K562 (cell line): ENCODE measurements around the gene B3GNT9. TPM values are rescaled to one million over a fixed set of nuclear protein-coding genes. Genes with fewer than 3 reads are reported as not detected.

Source experiments
- ATF3 ChIP-seq, 2 experiments: fragments of 450-650 bp in 1 of 2; sonication (generic) in 1 of 2; formaldehyde crosslinking in 1 of 2; IDR thresholded peaks in 1 of 2; conservative IDR thresholded peaks in 1 of 2; 2 replicates each; pipeline versions ENCODE4 v1.6.1 to v1.8.1; 2016 to 2023; ENCODE audit warnings: mild to moderate bottlenecking in 2 of 2, moderate library complexity in 2 of 2, inconsistent platforms in 1 of 2, missing genetic modification reagents in 1 of 2
- ATF4 ChIP-seq: fragments of 450-650 bp; formaldehyde crosslinking; IDR thresholded peaks from 2 replicates; pipeline ENCODE4 v1.4.0; 2022; ENCODE audit warnings: mild to moderate bottlenecking, moderate library complexity
- CC2D1A ChIP-seq: fragments of 450-650 bp; IDR thresholded peaks from 2 replicates; pipeline ENCODE4 v1.6.1; 2017; ENCODE audit warnings: mild to moderate bottlenecking
- CEBPB ChIP-seq: fragments of 450-650 bp; IDR thresholded peaks from 2 replicates; pipeline ENCODE4 v1.6.1; 2016; ENCODE audit warnings: missing genetic modification characterization, missing compliant biosample characterization
- HMG20A ChIP-seq: fragments of 450-650 bp; formaldehyde crosslinking; conservative IDR thresholded peaks from 2 replicates; pipeline ENCODE4 v1.4.0; 2020; ENCODE audit warnings: mild to moderate bottlenecking, mixed read lengths
- KLF13 ChIP-seq: fragments of 450-650 bp; IDR thresholded peaks from 2 replicates; pipeline ENCODE4 v1.6.1; 2016; ENCODE audit warnings: missing genetic modification characterization, low read depth, mild to moderate bottlenecking, missing compliant biosample characterization, moderate library complexity, borderline replicate concordance
- REST ChIP-seq, 2 experiments: fragments of 450-650 bp; formaldehyde crosslinking in 1 of 2; IDR thresholded peaks; 2 replicates each; pipeline versions ENCODE4 v1.4.0 to v1.6.1; 2014 to 2020; ENCODE audit warnings: mild to moderate bottlenecking in 2 of 2, borderline replicate concordance in 1 of 2, low read depth in 1 of 2
- SMC3 ChIP-seq: conservative IDR thresholded peaks from 2 replicates; pipeline ENCODE4 v1.6.1; 2011; ENCODE audit warnings: low read depth, low read length, improper control_type of control experiment; ENCODE audit not compliant: insufficient read depth
- TAF9B ChIP-seq: fragments of 450-650 bp; IDR thresholded peaks from 2 replicates; pipeline ENCODE4 v1.6.1; 2018; ENCODE audit warnings: mild to moderate bottlenecking; ENCODE audit not compliant: partially characterized antibody
- TCF15 ChIP-seq: fragments of 250-450 bp; sonication (Bioruptor Pico); IDR thresholded peaks from 2 replicates; pipeline ENCODE4 v1.8.0; 2022; ENCODE audit warnings: moderate library complexity, mild to moderate bottlenecking, inconsistent platforms
- XRCC5 ChIP-seq: fragments of 200-400 bp; formaldehyde crosslinking; IDR thresholded peaks from 2 replicates; pipeline ENCODE4 v1.6.1; 2017; ENCODE audit warnings: low read depth, mild to moderate bottlenecking, low read length
- ZNF274 ChIP-seq: IDR thresholded peaks from 2 replicates; pipeline ENCODE4 v1.6.1; 2011; ENCODE audit warnings: low read depth, mild to moderate bottlenecking, low read length, moderate library complexity, borderline replicate concordance
- ZNF431 ChIP-seq: sonication (generic); formaldehyde crosslinking; IDR thresholded peaks from 2 replicates; pipeline ENCODE4 v1.8.0; 2022; ENCODE audit warnings: mild to moderate bottlenecking, missing genetic modification reagents
- ZNF717 ChIP-seq: fragments of 250-450 bp; sonication (Bioruptor Pico); IDR thresholded peaks from 2 replicates; pipeline ENCODE4 v1.5.0; 2021
- polyA plus RNA-seq, 8 experiments: library from polyadenylated mRNA; depleted of rRNA in 4 of 8; stranded (reverse) in 5 of 8; unstranded in 3 of 8; fragments of >200 nt; fragmentation: Nextera tagmentation in 2 of 8; fragmentation: Illumina TruSeq in 1 of 8; extraction: Ambion mirVana in 2 of 8; extraction: Trizol in 1 of 8; gene quantifications; 2 replicates each; pipeline versions ENCODE4 v1.2.1 to v1.2.3, GENCODE V29; 2011 to 2014; ENCODE audit warnings: inconsistent platforms in 1 of 8, missing spikeins in 1 of 8
- total RNA-seq, 7 experiments: library from RNA; depleted of rRNA in 6 of 7; stranded (reverse); fragments of >200 nt in 6 of 7; fragmentation: Illumina TruSeq in 2 of 7; extraction: Trizol in 2 of 7; gene quantifications; 2 replicates each; pipeline versions ENCODE4 v1.2.1 to v1.2.3, GENCODE V29; 2011 to 2021; ENCODE audit warnings: low replicate concordance in 1 of 7

B3GNT9 gene
- total and polyA plus RNA-seq, 9 of the 15 experiments (the other 6 are each of a cell fraction or from before 2014, with no cell fraction given) = 0.01 to 1.8 (median 1.1) TPM; not detected in 1

GRCh38 chr16:67100569-67101310, 50.1 kb downstream of the B3GNT9 start (continued):
- TF ChIP-seq REST (IDR thresholded peaks at IDR 0.05; ENCODE audit: borderline replicate concordance) (peak; percentile 49; the same call in 1 of the 2 replicates), REST (CRISPR knock-in tag; IDR thresholded peaks at IDR 0.05; ENCODE audit: low read depth) (no peak), ZNF431 (CRISPR knock-in tag) (no peak), TCF15 (CRISPR knock-in tag) (no peak), HMG20A (CRISPR knock-in tag) (no peak), CEBPB (tag) (peak; percentile 80), SMC3 (peak; percentile 36; the same call in 1 of the 2 replicates), XRCC5 (no peak), ZNF274 (no peak), ATF4 (peak; percentile 50; the same call in 1 of the 2 replicates), ZNF717 (CRISPR knock-in tag) (no peak), ATF3 (IDR thresholded peaks at IDR 0.05) (peak; percentile 82), ATF3 (CRISPR knock-in tag; conservative IDR thresholded peaks at IDR 0.05) (no peak), TAF9B (no peak), KLF13 (tag) (no peak), CC2D1A (no peak)
- TF ChIP-seq, all 486 proteins: peak for 10
